NCI-H2196 treated with DMSO at 0.1 percent for 48 hours (cell line): ENCODE data around the gene DNAI4.
"Not testable (repeated sequence)": the region's sequence is repeated elsewhere in the genome, so short reads cannot be mapped to it uniquely, and the experiment has no call there.

Experiments
- DNase-seq: peaks from one replicate; lab custom pipeline; 2025; ENCODE audit not compliant: unreplicated experiment; lab: John Stamatoyannopoulos, UW

Gene DNAI4

DNA sequence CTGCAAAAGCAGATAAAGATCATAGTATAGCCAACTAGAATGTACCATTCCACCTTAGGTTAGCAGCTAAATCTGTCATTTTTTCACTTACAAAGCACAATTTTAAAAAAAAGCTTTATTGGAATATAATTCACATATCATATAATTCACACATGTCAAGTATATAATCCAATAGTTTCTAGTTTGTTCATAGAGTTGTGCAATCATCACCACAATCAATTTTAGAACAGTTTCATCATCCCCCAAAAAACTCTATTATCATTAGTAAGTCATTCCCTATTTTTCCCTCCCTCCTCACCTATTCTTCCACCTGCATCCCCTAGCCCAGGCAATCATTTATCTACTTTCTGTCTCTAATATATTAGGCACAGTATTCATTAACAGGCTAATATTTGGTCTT, 91.5 kb downstream of the DNAI4 start:
- DNase-seq, result no peak

DNA sequence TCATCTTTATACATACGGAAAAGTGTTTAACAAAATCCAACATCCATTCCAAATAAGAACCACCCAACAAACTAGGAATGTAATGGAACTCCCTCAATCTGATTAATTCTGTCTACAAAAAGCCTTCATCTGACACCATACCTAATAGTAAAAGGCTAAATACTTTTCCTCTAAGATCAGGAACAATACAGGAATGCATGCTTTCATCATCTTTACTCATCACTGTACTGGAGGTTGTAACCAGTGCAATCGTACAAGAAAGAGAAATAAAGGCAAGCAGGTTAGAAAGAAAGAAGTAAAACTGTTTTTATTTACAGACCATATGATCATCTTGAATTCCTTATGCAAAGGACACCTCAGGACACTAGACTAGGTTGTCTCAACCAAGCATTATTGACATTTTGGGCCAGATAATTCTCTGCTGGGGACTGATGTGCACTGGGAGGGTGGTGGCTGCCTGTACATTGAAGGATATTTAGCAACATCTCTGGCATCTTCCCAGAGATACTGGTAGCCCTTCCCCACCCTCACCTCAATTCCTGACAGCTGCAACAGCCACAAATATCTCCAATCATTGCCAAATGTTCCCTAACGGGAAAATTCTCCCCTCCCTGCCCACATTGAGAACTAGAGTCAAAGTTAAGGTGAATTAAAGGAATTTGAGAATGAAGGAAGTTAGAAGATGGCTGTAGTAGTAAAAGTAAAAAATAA, 93.0 kb downstream of the DNAI4 start:
- no peak for DNase-seq

DNA sequence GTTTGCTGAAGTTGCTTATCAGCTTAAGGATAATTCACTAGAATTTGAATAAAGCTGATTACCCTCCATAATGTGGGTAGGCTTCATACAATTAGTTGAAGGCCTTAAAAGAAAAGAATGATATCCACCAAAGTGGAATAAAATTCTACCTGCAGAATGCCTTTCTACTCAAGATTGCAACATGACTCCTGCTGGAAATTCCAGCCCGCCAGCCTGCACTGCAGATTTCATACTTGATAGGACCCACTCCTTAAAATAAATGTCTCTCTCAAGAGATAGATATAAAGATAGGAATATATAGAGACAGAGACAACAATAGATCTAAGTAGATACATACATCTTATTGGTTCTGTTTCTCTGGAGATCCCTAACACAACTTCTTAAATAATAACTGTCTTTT, 99.9 kb downstream of the DNAI4 start:
- DNase-seq, result no peak

GRCh38 chr1:66809736-66810326, 114.8 kb downstream of the DNAI4 start:
- no peak for DNase-seq

- no peak for DNase-seq
These were observed 115.4 kb downstream of the DNAI4 start for GRCh38 chr1:66809245-66809644.

DNA sequence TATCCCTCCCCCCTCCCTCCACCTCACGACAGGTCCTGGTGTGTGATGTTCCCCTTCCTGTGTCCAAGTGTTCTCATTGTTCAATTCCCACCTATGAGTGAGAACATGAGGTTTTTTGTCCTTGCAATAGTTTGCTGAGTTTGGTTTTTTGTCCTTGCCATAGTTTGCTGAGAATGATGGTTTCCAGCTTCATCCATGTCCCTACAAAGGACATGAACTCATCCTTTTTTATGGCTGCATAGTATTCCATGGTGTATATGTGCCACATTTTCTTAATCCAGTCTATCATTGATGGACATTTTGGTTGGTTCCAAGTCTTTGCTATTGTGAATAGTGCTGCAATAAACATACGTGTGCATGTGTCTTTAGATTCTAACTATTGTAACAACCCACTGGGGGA, 128.8 kb downstream of the DNAI4 start:
- DNase-seq, result not testable (repeated sequence)

DNA sequence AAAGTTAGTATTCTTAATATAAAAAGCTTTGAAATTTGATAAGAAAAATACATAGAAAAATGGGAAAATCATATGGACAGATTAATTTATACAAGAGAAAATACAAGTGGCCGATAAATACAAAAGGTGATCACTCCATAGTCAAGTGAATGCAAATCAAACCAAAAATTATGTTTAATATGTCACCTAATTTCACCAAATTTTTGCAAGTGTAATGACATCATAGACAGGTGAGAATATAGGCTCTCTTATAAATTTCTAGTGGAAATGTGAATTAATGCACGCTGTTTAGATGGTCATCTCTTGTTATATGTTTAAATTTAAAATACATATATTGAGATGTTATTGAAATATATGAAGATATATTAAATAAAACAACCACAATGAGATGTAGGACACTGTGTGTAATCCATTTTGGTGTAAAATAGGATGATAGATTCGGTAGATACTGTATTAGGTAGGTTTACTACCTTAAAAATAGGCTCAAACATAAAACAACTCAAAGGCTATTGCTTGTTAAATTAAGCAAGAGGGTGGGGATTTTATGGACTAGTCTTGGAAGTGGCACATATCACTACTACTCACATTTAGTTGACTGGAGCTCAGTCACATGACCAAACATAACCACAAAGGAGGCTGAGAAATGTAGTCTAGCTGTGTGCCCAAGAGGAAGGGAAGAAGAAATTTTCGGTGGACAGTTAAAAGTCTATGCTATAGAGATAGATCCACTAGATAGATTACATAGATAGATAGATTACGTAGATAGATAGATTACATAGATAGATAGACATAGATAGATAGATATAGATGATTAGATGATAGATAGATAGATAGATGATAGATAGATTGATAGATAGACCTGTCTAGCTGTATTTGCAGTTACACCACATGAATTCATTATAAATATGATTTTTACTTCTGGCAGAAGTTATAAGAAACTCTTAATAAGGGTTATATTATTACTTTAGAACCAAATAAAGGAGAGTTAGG, 132.7 kb downstream of the DNAI4 start:
- no peak for DNase-seq

DNA sequence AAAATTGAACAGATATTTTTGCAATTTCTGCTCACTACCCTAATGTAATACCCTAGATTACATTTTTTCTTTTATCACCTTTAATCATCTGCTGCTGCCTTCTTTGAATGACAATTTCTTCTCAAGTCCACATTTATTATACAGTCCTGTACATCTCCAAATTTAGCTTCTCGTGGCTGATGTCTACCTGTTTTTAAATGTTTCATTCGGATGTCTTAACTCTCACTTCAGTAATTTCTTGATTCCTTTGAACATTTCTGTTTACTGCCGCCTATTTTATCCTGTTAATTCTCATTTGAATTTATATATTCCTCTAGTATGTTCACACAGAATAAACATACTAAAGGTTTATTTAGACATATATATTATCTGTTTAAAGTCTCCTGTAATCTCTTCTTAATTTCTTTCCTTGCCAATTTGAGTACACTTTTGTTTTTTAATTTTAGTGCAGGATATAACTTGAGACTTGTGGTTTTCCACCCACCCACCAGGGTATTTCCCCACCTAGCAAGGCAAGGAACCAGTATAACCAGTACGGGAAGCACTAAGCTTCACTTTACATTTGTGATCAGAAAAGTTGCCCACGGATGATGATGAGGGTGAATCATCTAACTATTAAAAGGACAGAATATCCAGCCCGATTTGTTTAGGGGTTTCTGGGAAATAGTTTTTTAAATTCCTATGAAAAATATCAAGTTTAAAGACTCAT, 136.3 kb downstream of the DNAI4 start:
- no peak for DNase-seq

- DNase-seq, result no peak
These were observed 137.0 kb downstream of the DNAI4 start for GRCh38 chr1:66787641-66788040.

- not testable (repeated sequence) for DNase-seq
These were observed 138.9 kb downstream of the DNAI4 start for GRCh38 chr1:66785800-66786199.

GRCh38 chr1:66779475-66780078, 145.1 kb downstream of the DNAI4 start:
- no peak for DNase-seq

DNA sequence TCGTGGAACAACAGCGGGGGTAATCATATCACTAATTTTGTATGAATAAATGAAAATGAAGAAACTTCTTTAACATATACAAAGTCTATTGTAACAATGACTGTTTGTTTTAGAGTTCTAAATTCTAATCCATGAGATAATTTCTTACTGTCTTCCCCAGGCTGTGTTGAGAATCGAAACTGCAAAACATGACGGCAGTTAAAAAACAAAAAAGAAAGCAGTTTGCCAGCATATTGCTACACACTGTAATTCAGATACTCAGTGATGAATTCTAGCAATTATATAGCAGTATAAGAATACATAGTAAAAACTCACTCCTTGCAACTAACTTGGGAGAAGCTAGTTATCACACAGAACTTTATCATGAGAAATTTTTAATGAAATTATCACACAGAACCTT, 145.7 kb downstream of the DNAI4 start:
- DNase-seq, result no peak

DNA sequence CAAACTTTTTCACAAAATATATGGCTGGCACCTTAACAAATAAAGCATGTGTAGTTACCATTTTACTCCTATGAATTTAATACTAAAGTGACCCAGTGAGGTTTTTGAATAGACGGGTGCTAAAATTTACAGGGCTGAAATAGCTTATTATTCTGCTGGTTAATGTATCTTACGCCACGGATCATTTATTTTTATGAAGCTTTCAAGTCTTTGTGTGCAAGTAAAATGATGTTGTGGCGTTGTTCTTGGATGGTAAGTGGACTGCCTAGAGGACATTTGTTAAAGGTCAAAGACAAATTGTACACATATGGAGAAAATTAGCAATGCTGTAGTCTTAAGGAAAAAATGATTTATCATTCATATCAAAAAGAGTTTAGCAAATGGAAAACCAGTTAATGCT, 146.4 kb downstream of the DNAI4 start:
- no peak for DNase-seq

GRCh38 chr1:66777831-66778230, 146.8 kb downstream of the DNAI4 start:
- no peak for DNase-seq

GRCh38 chr1:66775646-66776045, 149.0 kb downstream of the DNAI4 start:
- DNase-seq, result no peak

DNA sequence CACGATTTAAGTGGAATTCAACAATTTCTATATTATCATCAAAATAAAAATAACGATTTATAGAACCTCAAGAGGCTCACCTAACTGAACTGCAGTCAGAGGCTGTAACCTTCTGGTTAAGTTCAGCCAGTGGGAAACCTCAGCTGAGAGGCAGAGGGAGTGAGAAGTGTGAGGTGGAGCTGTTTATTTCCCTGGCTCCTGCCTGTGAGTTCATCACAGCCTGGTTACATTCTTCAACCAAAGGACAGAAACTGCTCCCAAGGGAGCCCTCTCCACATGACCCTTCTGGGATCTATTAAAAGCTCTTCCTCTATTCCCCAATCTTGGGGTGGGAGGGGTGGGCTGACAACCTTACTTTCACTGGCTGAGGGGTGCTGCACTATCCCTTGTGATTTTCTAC, 150.2 kb downstream of the DNAI4 start:
- no peak for DNase-seq

- DNase-seq, result no peak
These were observed 151.4 kb downstream of the DNAI4 start for GRCh38 chr1:66773227-66773626.

DNA sequence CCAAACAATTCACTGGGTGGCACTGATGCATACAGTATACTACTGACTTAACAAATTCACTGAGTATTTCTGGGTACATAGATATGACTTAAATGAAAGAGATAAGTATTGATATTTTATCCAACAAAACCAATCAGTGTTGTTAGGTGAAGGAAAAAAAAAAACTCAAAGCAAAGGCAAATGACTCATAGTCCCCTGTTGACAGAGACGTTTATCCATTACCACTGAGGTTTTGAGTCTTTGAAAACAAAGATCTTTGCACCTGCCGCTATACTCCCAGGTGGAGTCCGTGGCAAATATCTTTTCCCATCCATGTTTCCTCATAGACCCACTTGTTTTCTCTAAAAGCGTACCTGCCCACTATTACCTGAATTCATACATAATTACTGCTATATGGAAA, 154.0 kb downstream of the DNAI4 start:
- no peak for DNase-seq

GRCh38 chr1:66770240-66770639, 154.4 kb downstream of the DNAI4 start:
- DNase-seq, result no peak

GRCh38 chr1:66769512-66770229, 155.0 kb downstream of the DNAI4 start:
- DNase-seq, result no peak
